Measurements from ENCODE around the gene ATG4C.

The ATG4C gene

DNA sequence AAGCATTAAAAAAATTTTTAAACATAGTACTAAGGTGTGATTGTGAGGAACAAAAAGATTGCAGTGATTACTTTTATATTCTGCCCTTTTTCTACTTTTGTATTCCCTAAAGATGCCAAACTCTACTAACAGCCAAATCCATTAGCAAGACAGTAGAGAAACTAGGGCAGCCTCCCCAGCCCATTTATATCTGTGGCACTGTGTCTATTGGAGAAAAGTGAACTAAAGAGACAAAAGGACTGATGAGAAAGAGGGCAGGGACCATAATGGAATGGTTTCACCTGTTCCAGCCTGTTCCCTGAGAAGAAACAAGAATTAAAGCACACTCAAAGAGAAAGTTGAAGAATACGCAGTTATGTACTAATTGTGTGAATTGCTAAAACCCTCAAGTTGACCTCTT, 56.6 kb downstream of the ATG4C start:
- no peak for TF ChIP-seq CTCF (IDR thresholded peaks at IDR 0.05; ENCODE audit: low read depth, low read length, missing control alignments)
- no peak for DNase-seq (ENCODE audit: low read depth)

GRCh38 chr1:62841587-62842169, 57.7 kb downstream of the ATG4C start:
- DNase-seq (ENCODE audit: low read depth), result peak; percentile 39
- H3K4me3 ChIP-seq (ENCODE audit: low read depth, low read length), result no peak overlapping the region
- peak; percentile 48 for TF ChIP-seq CTCF (IDR thresholded peaks at IDR 0.05; ENCODE audit: low read depth, low read length, missing control alignments)

More for the DNA sequence above, 56.6 kb downstream of the ATG4C start:
- no peak overlapping the region for H3K4me3 ChIP-seq (ENCODE audit: low read depth, low read length)

GRCh38 chr1:62844030-62844429, 60.1 kb downstream of the ATG4C start:
- TF ChIP-seq CTCF (IDR thresholded peaks at IDR 0.05; ENCODE audit: low read depth, low read length, missing control alignments), result no peak
- no peak for DNase-seq (ENCODE audit: low read depth)
- H3K4me3 ChIP-seq (ENCODE audit: low read depth, low read length), result no peak overlapping the region

DNA sequence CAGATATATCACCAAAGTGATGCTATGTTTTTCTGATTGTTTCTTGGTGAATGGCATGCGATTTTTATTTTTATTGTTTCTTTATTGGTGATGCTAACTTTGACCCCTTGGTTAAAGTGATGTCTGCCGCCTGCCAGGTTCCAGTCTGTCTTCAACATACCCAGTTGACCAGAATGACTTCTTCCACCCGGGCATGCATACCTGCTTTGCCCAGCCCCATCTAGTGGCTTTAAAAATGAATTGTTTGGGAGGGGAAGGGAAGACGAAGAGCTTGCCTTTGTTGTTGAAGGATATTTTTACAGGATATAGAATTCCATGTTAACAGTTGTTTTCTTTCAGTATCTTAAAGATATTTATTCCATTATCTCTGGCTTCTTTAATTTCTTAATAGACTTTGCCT, 65.1 kb downstream of the ATG4C start:
- TF ChIP-seq CTCF (IDR thresholded peaks at IDR 0.05; ENCODE audit: low read depth, low read length, missing control alignments), result no peak
- H3K4me3 ChIP-seq (ENCODE audit: low read depth, low read length), result no peak overlapping the region
- DNase-seq (ENCODE audit: low read depth), result no peak

DNA sequence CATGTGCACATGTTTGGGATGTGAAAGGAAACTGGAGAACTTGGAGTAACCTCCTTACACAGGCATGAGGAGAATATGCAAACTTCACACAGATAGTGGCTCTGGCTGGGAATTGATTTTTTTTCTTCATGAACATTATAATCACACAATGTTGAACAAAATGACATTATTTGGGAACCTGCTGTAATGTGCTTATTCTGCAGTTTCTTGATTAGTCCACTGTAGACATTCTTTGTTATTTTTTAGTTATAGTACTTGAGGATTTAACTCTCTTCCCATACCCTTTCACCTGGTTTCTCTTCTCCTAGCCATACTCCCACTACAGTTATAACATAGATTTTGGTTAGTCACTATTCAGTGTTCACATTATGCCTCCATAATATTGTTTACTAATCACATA, 68.3 kb downstream of the ATG4C start:
- H3K4me3 ChIP-seq (ENCODE audit: low read depth, low read length), result no peak overlapping the region
- DNase-seq (ENCODE audit: low read depth), result no peak
- TF ChIP-seq CTCF (IDR thresholded peaks at IDR 0.05; ENCODE audit: low read depth, low read length, missing control alignments), result no peak

DNA sequence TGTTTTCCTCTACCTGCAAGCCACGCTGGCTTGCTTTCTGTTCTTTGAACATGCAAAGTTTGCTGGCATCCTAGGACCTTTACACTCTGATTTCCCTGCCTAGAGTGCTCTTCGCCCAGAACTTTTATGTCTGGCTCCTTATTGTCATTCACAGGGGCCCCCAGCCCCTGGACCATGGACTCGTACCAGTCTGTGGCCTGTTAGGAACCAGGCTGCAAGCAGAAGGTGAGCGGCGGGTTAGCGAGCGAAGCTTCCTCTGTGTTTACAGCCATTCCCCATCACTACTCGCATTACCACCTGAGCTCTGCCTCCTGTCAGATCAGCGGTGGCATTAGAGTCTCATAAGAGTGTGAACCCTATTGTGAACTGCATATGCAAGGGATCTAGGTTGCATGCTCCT, 73.0 kb downstream of the ATG4C start:
- TF ChIP-seq CTCF (IDR thresholded peaks at IDR 0.05; ENCODE audit: low read depth, low read length, missing control alignments), result no peak
- H3K4me3 ChIP-seq (ENCODE audit: low read depth, low read length), result no peak overlapping the region
- DNase-seq (ENCODE audit: low read depth), result no peak

DNA sequence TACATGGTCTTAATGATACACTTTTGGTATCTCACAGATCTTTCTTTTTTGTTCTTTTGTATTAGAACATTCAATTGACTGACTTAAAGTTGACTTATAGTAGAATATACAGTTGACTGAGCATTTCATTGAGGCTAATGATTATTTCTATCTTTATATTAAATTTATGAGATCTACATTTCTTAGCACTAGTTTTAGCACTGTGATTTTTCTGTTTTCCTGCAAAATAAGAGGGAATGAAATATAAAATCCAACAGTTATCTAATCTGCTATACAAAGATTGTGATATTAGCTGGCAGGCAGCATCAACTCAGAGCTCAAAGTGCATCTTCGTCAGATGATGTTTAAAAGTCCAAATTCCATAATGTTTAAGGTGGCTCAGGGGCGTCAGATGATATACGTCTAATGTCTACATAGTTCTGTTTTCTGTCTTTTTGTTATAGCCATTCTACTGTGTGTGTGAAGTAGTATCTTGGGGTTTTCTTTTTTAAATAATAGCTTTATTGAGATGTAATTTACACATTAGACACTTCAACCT, 85.4 kb downstream of the ATG4C start:
- no peak for TF ChIP-seq CTCF (IDR thresholded peaks at IDR 0.05; ENCODE audit: low read depth, low read length, missing control alignments)
- H3K4me3 ChIP-seq (ENCODE audit: low read depth, low read length), result no peak overlapping the region
- DNase-seq (ENCODE audit: low read depth), result no peak

Measured in GM12864 (cell line).